ENCODE measurements around the gene FGB.
"Not testable (repeated sequence)": the region's sequence is repeated elsewhere in the genome, so short reads cannot be mapped to it uniquely, and the experiment has no call there.

The FGB gene

DNA sequence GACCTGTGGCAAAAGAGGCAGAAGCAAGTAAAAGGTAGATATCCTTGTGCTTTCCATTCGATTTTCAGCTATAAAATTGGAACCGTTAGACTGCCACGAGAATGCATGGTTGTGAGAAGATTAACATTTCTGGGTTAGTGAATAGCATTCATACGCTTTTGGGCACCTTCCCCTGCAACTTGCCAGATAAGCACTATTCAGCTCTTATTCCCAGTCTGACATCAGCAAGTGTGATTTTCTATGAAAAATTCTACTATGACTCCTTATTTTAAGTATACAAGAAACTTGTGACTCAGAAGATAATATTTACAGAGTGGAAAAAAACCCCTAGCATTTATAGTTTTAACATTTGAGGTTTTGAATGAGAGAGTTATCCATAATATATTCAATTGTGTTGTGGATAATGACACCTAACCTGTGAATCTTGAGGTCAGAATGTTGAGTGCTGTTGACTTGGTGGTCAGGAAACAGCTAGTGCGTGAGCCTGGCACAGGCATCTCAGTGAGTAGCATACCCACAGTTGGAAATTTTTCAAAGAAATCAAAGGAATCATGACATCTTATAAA is 3.9 kb downstream of the FGB start:
- DNase-seq (ENCODE audit: low read depth), result no peak

DNA sequence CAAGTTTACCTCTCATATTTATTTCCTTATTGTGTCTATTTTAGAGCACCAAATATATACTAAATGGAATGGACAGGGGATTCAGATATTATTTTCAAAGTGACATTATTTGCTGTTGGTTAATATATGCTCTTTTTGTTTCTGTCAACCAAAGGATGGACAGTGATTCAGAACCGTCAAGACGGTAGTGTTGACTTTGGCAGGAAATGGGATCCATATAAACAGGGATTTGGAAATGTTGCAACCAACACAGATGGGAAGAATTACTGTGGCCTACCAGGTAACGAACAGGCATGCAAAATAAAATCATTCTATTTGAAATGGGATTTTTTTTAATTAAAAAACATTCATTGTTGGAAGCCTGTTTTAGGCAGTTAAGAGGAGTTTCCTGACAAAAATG is 6.2 kb downstream of the FGB start:
- no peak for DNase-seq (ENCODE audit: low read depth)

DNA sequence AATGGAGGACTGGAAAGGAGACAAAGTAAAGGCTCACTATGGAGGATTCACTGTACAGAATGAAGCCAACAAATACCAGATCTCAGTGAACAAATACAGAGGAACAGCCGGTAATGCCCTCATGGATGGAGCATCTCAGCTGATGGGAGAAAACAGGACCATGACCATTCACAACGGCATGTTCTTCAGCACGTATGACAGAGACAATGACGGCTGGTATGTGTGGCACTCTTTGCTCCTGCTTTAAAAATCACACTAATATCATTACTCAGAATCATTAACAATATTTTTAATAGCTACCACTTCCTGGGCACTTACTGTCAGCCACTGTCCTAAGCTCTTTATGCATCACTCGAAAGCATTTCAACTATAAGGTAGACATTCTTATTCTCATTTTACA is 6.8 kb downstream of the FGB start:
- no peak for DNase-seq (ENCODE audit: low read depth)

DNA sequence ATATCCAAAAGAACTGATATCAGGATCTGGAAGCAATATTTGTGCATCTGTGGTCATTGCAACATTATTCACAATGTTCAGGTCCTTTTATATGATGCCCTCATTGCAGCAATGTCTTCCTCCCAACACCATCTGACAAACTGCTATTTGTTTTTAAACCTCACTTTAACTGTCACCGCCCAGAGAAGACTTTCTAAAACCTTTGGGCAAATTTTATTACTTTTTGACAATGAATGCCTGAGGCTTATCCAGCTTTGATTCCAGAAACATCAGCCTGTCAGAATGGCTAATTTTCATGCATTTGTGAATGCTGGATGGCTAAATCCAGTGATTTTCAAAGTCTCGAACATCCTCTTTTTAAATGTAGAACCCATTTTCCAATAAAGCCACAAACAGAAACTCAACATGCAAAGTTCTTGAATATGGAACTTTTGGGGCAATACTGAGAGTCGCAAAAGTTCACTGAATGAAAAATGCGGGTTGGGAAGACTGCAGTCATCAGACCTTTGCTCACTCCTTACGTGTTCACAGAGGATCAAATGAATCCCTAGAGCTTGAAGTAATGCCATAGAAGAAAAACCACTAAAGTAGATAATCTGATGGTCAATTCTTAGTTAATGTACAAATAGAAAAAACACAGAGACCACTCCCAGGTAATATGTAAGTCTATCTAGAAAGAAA is 10.5 kb downstream of the FGB start:
- no peak for DNase-seq (ENCODE audit: low read depth)

DNA sequence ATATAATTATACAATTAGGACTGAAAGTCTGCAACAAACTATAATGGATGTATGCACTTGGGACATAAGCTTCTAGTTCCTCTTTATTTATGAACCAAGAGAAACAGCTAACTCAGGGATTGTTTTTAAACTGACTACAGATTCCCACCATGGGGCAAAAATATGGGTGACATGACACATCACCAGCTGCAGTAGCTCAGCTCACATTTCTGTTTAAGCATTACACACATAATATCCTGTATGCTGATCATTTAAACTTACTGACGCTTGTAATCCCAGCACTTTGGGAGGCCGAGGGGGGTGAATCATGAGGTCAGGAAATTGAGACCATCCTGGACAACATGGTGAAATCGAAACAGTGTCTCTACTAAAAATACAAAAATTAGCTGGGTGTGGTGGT is 11.5 kb downstream of the FGB start:
- DNase-seq (ENCODE audit: low read depth), result no peak

DNA sequence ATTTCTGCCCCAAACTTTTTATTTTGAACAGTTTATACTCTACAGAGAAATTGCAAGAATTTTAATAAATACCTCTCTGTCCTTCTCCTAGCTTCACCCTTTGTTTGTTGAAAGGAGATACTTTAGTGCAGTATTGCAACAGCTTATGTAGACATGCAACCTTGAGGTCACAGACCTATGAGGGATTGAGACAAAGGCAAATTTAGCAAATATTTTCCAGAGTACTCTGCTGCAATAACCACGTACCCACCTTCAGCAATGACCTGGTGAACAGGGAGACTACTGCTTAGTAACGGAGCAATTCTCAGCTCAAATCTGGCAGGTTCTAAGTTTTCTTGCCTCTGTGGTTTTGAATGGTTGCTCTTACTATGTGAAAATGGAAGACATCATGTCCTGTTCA is 14.5 kb downstream of the FGB start:
- no peak for DNase-seq (ENCODE audit: low read depth)

DNA sequence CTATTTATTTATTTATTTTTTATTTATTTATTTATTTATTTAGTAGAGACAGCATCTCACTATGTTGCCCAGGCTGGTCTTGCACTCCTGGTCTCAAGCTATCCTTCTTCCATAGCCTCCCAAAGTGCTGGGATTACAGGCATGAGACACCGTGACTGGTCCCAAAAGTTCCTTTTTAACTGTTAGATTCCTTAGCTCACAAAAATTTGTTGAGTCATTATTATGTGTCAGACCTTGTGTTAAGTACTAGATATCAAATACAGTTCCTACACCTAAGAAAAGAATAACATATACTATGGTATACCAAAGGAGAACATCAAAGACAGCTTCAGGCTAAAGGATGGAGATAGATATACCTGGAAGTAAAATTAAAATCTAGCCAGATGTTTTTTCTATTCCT is 16.1 kb downstream of the FGB start:
- DNase-seq (ENCODE audit: low read depth), result no peak

DNA sequence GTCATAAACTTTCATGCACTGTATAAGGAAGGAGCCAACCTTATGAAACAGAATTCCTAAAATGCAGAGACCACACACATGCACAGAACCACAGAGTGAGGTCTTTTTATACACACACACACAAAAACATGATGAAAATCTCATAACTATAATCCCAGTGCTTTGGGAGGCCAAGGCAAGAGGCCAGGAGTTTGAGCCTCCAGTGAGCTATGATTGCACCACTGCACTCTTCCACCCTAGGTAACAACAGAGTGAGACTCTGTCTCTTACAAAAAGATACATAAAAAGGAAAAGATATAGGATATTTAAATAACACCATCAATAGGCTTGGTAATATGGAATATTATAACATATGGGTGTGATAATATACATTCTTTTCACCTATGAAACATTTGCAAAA is 17.1 kb downstream of the FGB start:
- no peak for DNase-seq (ENCODE audit: low read depth)

DNA sequence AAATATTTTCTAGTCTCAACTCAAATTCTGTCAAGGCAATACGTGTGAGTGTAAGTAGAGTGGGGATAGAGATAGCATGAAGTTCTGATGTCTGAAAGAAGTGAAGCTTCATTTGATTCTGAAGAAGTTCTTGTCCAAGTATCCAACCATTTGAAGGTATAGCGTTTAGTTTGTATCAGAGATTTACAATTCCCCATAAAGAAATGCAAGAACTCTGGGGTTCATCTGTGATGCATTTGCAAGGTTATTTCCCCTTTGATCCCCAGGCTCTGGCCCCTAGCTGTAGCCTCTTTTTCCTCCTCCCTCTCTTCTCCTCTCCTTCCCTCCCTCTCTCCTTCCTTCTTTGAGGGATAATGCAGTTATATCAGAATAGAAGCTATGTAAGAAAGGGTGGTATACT is 19.9 kb downstream of the FGB start:
- DNase-seq (ENCODE audit: low read depth), result no peak

DNA sequence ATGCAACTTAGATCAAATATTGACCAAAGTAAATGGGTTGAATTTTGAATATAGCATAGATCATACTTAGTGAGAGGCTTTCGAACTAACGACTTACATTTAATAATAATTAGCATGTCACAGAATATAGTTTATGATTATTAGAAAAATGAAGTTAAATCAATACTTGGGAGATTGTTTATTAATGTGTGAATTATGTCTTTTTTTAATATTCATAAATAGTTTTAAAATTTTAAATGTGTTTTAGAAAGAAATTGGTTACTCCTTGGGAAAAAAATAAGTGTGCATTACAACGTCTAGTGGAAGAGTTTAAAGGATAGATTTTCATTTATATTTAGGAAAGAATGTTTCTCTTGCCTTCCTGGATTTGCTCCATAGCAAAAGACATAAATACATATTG is 20.4 kb downstream of the FGB start:
- DNase-seq (ENCODE audit: low read depth), result no peak

DNA sequence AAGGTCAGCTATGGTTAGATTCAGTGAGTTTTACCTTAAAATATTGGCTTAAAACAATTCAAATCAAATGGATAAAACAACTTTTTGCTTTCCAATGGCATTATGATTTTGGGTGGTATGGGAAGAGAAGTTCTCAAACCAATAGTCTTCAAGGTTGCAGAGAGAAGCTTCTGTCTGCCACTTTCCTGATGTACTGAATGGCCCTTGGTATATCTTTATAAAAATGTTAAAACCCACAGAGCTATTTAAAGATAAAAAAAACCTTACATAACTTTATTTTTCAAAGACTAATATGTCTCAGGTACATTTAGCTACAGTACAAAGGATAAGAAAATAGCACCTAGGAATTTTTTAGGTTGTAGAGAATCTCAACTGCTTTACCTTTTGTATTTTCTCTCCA is 20.9 kb downstream of the FGB start:
- DNase-seq (ENCODE audit: low read depth), result no peak

DNA sequence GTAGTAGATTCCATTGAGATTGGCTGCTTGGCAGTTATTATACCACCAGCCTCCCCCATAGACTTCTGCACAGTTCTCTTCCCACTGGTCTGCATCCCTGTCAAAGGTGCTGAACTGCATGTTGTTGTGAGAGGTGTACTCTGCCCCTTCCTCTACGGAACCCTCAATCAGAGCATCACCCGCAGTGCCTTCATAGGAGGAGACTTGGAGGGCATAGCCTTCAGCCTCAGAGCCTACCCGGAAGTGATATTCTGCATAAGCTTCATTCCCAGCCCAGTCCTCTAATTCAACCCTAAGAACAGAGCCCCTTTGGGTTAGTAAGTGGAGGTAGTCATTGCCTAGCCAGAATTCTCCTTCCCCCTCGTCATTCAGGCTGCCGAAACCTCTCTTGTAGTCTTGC is 21.4 kb downstream of the FGB start:
- DNase-seq (ENCODE audit: low read depth), result no peak

DNA sequence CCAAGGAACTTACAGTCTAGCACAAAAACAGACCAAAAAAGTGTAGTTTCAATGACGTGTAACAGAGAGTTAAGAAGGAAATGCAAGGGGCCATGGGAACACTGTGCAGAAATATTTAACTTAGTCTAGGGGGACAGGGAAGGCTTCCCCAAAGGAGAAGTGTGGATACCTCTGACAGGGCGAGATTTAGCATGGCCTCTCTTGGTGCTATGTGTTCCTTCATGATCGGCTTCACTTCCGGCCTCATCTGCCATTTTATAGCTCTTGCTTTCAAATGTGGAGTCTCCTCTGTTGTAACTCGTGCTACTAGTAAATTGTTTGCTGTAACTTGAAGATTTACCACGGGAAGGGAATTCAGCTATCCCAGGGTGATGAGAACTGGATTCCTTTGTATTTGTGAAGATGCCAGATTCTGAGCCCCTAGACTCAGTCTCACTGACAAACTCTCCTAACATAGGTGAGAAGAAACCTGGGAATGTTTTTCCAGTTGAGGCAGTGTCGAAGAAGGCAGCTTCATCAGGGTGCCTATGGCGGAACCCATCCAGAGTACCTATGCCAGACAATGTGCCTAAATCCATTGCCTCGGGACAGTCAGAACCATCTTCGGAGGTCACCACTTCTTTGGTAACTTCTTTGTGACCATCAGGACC is 22.7 kb downstream of the FGB start:
- no peak for DNase-seq (ENCODE audit: low read depth)

DNA sequence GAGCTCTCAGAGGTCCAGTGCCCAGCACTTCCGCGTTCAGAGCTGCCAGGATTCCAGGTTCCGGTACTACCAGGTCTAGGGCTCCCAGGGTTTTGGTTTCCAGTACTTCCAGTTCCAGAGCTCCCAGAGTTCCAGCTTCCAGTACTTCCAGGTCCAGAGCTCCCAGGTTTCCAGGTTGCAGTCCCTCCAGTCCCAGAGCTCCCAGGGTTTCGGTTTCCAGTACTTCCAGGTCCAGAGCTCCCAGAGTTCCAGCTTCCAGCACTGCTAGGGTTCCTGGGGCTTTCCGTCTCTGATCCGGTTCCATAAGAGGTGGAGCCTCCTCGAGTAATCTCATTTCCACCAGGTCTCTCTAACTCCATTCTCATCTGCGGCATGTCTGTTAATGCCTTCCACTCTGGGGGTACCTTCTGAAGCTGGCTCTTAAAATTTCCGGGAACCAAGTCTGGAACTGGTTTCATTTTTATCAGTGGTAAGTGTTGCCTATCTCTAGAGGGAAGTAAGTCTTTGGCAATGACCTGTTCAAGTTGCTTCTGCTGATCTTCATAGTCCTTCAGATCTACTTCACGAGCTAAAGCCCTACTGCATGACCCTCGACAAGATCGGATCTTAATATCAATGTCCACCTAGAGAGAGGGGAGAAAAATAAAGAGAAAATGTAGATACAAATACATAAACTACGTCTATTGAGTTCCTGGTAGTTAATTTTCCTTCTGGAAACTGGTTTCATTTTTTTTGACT is 23.7 kb downstream of the FGB start:
- no peak for DNase-seq (ENCODE audit: low read depth)

DNA sequence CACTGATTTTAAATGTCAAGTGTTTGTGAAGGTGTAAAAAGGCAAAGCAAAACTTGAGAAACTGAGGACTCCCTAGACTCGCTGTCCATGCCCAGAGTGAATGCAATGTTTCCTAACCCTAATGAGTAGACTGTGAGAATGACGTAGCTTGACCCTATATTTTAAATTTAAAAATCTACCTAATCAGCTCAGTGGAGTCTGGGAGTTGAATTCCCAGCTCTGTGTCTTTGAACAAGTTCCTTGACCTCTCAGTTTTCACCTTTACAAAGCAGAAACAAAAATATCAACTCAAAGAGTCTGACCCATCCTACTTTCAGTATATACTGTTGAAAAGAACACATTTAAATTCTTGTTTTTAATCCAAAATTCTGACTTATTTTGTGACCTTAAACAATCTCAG is 25.4 kb downstream of the FGB start:
- DNase-seq (ENCODE audit: low read depth), result no peak

DNA sequence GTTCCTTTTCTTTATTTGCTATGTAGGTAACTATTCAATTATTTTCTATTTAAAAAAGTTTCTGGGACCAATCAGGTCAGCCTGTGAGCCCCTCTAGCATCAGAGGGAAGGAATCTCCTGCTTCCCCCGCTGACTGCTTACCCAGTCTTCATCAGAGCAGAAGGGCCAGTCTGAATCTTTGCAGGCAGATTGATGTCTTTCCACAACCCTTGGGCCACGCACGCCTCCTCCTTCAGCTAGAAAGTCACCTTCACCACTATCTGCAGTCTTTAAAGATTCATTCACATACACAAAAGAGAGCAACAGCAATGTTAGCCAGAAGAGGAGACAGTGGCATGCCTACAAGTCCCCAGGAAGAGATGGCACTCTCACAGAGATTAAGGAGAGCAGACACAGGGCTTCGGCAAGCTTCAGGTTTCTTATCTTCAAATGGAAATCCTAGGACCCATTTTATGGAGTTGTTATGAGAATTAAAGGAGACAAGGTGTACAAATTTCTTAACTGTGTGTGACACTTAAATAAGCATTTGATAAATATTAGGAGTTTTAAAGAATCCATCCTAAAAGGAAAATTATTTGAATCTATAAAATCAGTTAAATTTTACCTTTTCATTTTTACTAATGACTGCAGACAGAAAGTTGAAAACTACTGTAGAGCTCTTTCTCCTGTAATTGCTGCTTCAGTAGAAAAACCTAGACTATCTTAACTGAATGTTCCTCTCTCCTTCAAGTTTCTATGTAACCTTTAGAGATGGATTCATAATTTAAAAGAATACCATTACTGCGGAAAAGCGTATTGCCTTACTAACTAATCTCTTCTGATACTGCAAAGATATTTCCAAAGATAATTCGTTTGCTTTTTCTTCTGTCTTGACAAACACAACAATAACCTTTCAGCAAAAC is 26.7 kb downstream of the FGB start:
- no peak for DNase-seq (ENCODE audit: low read depth)

DNA sequence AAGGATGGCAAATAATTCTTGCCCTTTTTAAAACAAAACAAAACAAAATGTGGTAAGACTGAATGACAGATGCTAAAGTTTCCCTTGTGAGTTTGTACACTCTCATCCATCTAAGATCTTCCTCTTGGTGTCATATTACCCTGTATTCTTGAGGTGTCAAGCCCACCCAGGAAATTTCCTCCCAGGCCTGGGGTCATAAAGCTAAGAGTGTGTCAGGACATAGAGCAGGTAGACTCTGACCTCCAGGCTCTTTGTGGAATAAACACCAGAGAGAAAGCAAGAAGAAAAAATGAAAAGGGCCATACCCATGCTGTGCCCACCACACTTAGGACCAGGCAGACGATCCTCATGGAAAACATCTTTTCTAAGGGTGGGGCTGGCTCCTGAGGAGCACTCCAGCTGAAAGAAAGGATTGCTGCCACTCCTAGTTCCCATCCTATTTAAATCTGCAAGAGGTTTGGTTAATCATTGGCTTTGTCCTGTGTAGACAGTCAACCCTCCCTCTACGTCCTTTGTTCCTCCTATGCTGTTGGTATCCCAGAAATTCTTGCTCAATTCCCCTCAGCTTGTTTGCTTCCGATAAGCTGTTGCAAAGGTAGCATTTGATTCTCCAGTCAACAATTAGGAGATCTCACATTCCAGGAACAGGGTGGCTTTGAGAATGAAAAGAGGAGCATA is 27.7 kb downstream of the FGB start, which contains the start of gene FGA:
Gene FGA (minus strand): TSS at position 414 of the 678 bp plus-strand sequence. CDS start 55 bp downstream, at position 359.
- no peak for DNase-seq (ENCODE audit: low read depth)

DNA sequence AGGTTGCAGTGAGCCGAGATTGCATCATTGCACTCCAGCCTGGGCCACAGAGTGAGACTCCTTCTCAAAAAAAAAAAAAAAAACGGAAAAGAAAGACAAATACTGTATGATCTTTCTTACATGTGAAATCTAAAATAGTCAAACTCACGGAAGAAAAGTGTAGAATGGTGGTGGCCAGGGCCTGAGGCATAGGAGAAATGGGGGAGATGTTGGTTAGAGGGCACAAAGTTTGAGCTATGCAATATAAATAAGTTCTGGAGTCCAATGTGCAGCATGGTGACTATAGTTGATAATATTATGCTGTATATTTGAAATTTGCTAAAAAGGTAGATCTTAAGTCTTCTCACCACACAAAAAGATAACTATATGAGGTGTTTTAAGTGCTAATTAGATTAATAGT is 29.1 kb downstream of the FGB start:
- no peak for DNase-seq (ENCODE audit: low read depth)

DNA sequence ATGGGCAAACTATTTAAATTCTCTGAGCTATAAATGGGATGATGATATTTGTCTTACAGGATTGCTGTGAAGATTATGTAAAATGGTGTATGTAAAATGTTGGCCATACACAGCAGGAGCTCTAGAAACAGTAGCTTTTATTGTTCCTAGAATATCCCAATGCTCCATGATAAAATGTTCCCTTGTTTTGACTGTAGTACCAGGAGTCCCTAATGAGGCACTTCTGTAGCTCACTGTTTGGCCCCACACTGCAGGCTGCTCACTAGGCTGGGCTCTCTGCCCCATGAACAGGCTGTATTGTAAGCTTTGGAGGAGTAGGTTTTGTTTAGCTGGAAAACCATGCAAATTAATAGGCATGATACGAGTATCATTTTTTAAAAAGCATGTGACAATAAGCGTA is 31.1 kb downstream of the FGB start:
- DNase-seq (ENCODE audit: low read depth), result no peak

DNA sequence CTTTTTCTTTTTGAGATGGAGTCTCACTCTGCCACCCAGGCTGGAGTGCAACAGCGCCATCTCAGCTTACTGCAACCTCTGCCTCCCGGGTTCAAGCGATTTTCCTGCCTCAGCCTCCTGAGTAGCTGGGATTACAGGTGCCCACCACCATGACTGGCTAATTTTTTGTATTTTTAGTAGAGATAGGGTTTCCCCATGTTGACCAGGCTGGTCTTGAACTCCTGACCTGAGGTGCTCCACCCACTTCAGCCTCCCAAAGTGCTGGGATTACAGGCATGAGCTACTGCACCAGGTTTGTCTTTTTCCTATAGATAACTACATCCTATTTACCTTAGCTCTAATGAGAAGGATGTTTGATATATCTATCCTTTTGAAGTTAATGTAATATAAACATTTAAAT is 31.5 kb downstream of the FGB start:
- not testable (repeated sequence) for DNase-seq (ENCODE audit: low read depth)

DNA sequence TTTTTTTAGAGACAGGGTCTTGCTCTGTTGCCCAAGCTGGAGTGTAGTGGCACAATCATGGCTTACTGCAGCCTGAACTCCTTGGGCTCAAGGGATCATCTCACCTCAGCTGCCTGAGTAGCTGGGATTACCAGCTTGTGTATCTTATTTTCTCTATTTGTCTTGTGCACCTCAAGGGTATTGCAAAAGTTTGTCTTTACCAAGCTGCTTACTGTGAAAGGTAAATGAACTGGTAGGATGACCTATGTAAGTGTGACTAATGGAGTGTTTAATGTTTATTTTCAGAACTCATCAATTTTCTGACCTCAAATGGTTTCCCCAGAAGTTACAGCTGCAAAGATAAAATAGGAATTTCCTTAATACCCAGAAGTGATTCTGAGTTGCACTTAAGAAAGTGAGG is 33.0 kb downstream of the FGB start:
- DNase-seq (ENCODE audit: low read depth), result no peak
